ENCODE data around the gene KRT38.

Gene KRT38

DNA sequence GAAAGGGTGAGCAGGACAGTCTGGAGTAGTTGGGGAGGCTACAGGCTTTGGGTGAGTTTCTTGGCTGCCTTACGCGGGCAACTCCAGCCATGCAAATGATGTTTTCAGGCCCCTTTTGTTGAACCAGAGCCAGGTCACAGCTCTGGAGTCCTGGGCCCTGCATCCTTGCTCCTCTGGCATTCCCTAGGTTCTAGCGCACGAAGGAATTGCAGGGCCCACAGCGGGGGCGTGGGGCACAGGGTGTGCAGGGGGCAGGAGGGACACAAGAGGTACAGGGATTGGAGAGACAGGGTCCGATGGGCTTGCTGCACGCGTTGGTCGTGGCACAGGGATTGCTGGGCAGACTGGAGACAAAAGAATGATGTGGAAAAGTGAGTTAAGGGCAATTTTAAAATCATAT is 47.0 kb downstream of the KRT38 start:
- DNase-seq = no peak

DNA sequence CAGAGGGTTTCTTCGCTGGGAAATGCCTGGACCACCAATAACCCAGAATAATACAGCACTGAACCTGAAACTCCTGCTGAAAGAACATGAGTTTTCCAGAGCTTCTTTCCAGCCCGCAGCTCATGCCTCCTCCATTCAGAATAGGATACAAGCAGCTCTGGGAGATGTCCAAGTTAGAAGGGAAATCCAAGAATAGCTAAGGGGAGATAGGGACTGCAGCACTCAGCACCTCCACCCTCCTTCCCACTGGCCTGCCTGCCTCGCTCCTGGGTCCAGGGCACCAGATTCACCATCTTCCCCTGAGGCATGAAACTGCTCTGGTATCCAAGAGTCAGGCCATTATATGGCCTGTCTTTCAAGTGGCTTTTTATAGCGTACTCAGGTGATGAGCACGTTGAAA is 47.5 kb downstream of the KRT38 start:
- no peak for DNase-seq

DNA sequence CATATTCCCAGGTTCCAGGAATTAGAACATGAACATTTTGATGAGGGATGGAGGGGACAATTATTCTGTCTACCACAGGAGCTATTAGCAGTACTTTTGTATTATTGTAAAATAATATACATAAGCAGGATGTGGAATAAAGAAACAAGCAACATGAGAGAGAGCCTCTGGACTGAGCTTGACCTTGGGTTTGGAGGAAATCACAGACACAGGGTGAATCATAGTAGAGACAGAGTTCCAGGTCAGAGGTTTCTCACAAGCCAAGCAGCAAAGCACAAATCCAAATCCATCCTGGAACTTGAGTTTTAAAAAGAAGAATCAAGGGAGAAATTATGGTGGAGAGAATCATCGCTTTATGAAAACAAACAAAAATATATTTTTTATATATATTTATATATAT is 48.5 kb downstream of the KRT38 start:
- no peak for DNase-seq

DNA sequence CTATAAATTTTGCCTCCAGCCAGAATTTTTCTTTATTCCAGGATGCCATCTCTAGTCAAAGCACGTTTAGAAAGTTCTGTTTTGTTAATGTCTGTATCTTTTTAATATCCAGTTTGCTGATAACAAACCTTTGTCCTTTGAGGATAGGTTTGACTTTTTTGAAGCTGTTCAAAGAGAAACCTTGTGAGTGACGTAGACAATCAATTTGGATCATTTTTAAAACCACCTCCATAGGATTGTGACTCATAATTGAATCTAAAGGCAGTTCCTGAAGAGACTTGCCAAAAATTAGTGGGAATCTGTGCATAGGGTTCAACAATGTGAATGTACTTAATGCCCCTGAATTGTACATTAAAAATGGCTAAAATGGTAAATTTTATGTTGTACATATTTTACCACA is 49.2 kb downstream of the KRT38 start:
- no peak for DNase-seq

- no peak for DNase-seq
Measured at GRCh38 chr17:41390411-41390938, 50.3 kb downstream of the KRT38 start.

DNA sequence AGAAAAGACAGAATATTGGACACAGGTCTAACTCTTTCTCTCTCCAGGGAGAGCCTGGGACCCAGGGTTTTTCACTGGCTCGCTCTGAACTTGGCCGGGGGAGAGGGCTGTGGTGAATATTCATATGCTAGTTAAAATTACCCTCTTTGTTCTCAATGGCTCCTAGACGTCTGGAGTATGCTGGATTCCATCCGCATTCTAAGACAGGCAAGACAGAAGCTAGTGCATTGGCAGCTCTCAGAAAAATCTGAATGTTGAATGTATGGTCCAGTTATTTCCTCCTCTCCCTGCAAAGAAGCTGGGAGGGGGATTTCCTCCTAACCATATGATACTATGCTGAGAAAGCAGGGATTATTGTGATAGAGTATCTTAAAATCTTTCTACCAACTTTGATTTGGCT is 53.1 kb downstream of the KRT38 start:
- DNase-seq = no peak

- DNase-seq = no peak
Measured at GRCh38 chr17:41386227-41386626, 54.6 kb downstream of the KRT38 start.

Measured in NCI-H345 (cell line).